Lung (tissue), 12 donors: ENCODE data around the gene TNPO1. TPM values are rescaled to one million over a fixed set of nuclear protein-coding genes. Genes with fewer than 3 reads are reported as not detected.
A peak's percentile ranks its signal among the peaks of the same experiment; 100 is the strongest.

Experiments
- ATAC-seq: fragments of 200-7000 bp; cut with Tn5 transposase; one replicate; pipeline ENCODE4 v1.9.1; 2020; ENCODE audit warnings: moderate number of reproducible peaks; ENCODE audit not compliant: insufficient read depth, low FRiP score
- DNase-seq, 3 donors: peaks; one replicate each; pipeline ENCODE4 v3.0.0-alpha.2; 2013 to 2017
- H3K27ac ChIP-seq, 2 donors: one replicate each; pipeline ENCODE4 v1.5.1; 2013; ENCODE audit warnings: mild to moderate bottlenecking in 2 of 2, moderate library complexity in 2 of 2, control low read depth in 1 of 2, inconsistent platforms in 1 of 2, low read depth in 1 of 2, low read length in 1 of 2
- H3K27me3 ChIP-seq, 3 donors: one replicate each; pipeline ENCODE4 v1.5.1; 2013; ENCODE audit warnings: low read length in 2 of 3; ENCODE audit not compliant: control insufficient read depth in 3 of 3, insufficient read depth in 3 of 3
- H3K36me3 ChIP-seq, 4 donors: one replicate each; pipeline ENCODE4 v1.5.1; 2013; ENCODE audit warnings: low read length in 4 of 4, mild to moderate bottlenecking in 1 of 4, moderate library complexity in 1 of 4; ENCODE audit not compliant: control insufficient read depth in 4 of 4, insufficient read depth in 4 of 4
- H3K4me1 ChIP-seq, 5 donors: one replicate each; pipeline ENCODE4 v1.5.1; 2013; ENCODE audit warnings: low read length in 5 of 5, mild to moderate bottlenecking in 2 of 5, moderate library complexity in 1 of 5; ENCODE audit not compliant: control insufficient read depth in 5 of 5, insufficient read depth in 5 of 5
- H3K4me3 ChIP-seq: one replicate; pipeline ENCODE4 v1.5.1; 2013; ENCODE audit warnings: mild to moderate bottlenecking, control low read depth, moderate library complexity
- H3K9ac ChIP-seq, 2 donors: one replicate each; pipeline ENCODE4 v1.5.1; 2013; ENCODE audit warnings: low read length in 2 of 2, control low read depth in 1 of 2; ENCODE audit not compliant: insufficient read depth in 1 of 2
- H3K9me3 ChIP-seq, 4 donors: one replicate each; pipeline ENCODE4 v1.5.1; 2013; ENCODE audit warnings: low read length in 3 of 4, mild to moderate bottlenecking in 1 of 4, moderate library complexity in 1 of 4; ENCODE audit not compliant: control insufficient read depth in 4 of 4, insufficient read depth in 3 of 4
- WGBS, 2 donors: extraction: QIAGEN DNeasy Blood & Tissue Kit; methylation state at CpG; one replicate each; pipeline ENCODE4 v1.1.7; 2013; 5-methylcytosine and 5-hydroxymethylcytosine counted together
- polyA plus RNA-seq, 2 donors: library from polyadenylated mRNA; stranded (reverse); fragments of 200-250 nt; gene quantifications; one replicate each; pipeline ENCODE4 v1.2.1, GENCODE V29; 2013
- total RNA-seq, 2 donors: library from RNA; depleted of rRNA in 1 of 2; stranded (reverse); fragments of >200 nt in 1 of 2; gene quantifications; one replicate each; pipeline ENCODE4 v1.2.1, GENCODE V29; 2014 to 2021
- TF ChIP-seq, protein P1 (sequence below): IDR thresholded peaks from 2 replicates; pipeline ENCODE4 v1.5.1; 2012; ENCODE audit warnings: mild to moderate bottlenecking; ENCODE audit errors: control extremely low read depth, extremely low read depth
- donor health status: control.
- donor health status: control.
- donor health status: Bipolar disorder and iron deficiency.
- donor health status: healthy.
- donor health status: DM: yes; HTN: yes; CAD: no.

TNPO1 gene
- total and polyA plus RNA-seq, 4 donors: 9.4 to 122 (median 50.8) TPM

DNA sequence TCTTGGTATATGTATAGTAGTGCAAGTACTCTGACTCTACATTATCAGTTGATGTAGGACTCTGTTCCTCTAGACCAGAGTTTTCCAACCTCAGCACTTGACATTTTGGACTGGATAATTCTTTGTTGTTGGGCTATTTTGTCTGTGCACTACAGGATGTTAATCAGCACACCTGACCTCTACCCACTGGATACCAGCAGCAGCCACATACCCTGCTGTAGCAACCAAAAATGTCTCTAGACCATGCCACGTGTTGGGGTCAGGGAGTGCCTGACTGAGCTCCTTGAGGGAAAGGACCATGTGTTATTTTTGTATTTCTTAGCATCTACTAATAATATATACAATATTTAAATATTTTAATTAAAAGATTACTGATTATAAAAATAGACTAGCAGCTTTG is 42.7 kb downstream of the TNPO1 start:
- ATAC-seq (no peak), DNase-seq (no peak)
- H3K4me3 ChIP-seq: no peak overlapping the region
- no peak overlapping the region for H3K9ac ChIP-seq
- 82 to 94% methylated on average over 1 of the region's 1 CpG for whole genome bisulfite sequencing, 2 donors
- TF ChIP-seq, protein P1, sequence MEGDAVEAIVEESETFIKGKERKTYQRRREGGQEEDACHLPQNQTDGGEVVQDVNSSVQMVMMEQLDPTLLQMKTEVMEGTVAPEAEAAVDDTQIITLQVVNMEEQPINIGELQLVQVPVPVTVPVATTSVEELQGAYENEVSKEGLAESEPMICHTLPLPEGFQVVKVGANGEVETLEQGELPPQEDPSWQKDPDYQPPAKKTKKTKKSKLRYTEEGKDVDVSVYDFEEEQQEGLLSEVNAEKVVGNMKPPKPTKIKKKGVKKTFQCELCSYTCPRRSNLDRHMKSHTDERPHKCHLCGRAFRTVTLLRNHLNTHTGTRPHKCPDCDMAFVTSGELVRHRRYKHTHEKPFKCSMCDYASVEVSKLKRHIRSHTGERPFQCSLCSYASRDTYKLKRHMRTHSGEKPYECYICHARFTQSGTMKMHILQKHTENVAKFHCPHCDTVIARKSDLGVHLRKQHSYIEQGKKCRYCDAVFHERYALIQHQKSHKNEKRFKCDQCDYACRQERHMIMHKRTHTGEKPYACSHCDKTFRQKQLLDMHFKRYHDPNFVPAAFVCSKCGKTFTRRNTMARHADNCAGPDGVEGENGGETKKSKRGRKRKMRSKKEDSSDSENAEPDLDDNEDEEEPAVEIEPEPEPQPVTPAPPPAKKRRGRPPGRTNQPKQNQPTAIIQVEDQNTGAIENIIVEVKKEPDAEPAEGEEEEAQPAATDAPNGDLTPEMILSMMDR: no peak
- H3K36me3 ChIP-seq: peaks cover 13 to 35% (median 24%) of the 10 kb centered on the region in 4 donors
- H3K27me3 ChIP-seq: no peaks in the 10 kb centered on the region
- no peaks in the 10 kb centered on the region for H3K9me3 ChIP-seq
- no peak overlapping the region for H3K27ac ChIP-seq
- H3K4me1 ChIP-seq: peaks cover 0 to 7% (median 0%) of the 10 kb centered on the region in 5 donors

DNA sequence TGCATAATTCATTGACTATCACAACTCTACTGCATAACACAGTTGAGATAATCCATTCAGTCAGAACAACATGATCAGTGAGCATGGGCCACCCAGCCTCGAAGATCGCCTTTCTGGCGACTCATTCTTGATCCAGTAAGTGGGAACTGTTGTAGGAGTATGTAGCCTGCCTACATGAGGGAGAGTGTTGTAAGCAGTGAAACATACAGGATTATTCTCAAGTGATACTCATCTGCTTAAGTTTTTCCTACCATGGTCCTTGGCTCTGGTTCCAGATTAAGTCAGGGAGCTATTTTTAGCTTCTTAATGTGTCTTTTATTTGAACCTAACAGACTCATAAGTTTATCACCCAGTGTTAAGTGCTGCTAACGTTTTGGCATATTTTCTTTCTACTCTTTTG is 44.0 kb downstream of the TNPO1 start:
- Histone ChIP-seq H3K4me3 (no peak overlapping the region), H3K9ac (no peak overlapping the region), H3K27me3 (no peaks in the 10 kb centered on the region), H3K9me3 (no peaks in the 10 kb centered on the region), H3K27ac (peak overlapping the region in 1 of 2 donors; percentile 59), H3K36me3 (peaks cover 13 to 37% (median 26%) of the 10 kb centered on the region in 4 donors), H3K4me1 (peaks cover 0 to 6% (median 0%) of the 10 kb centered on the region in 5 donors)
- DNase-seq (peak in 1 of 3 donors; percentile 32), ATAC-seq (no peak)
- TF ChIP-seq, protein P1: no peak
- 75 to 88% methylated on average over 4 of the region's 4 CpGs for WGBS, 2 donors

DNA sequence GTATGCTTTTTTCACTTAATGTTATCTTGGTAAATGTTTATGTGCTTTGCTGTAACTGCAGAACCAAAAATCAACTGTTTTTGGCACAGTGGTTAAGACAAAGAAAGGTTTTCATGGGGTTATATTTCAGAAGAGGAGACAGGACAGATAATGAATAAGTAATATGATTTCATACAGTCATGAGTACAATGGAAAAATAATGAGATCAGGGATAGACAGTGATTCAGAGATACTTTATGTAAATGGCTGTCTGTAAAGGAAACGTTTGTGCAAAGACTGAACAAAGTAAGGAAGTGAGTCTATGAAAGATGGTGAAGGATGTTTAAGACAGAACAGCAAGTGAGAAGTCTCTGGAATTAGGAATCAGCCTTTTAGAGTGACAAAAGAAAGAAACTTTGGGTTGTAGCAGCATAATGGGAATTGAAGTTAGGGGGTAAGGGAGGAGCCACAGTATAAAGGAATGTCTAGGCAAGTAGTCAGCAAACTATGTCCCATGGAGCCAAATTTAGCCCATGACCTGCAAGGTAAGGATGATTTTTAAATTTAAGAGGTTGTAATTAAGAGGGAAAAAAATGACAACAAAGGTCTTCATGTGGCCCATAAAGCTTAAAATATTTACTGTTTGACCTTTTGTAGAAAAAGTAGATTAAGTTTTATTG is 55.0 kb downstream of the TNPO1 start:
- 43 to 52% methylated on average over 1 of the region's 1 CpG for WGBS, 2 donors
- TF ChIP-seq, protein P1: no peak
- Histone ChIP-seq H3K27ac (peak overlapping the region in 1 of 2 donors; percentile 33), H3K36me3 (peaks cover 12 to 36% (median 21%) of the 10 kb centered on the region in 4 donors), H3K4me1 (peaks cover 0 to 4% (median 0%) of the 10 kb centered on the region in 5 donors), H3K9ac (no peak overlapping the region), H3K27me3 (no peaks in the 10 kb centered on the region), H3K4me3 (no peak overlapping the region), H3K9me3 (no peaks in the 10 kb centered on the region)
- ATAC-seq (no peak), DNase-seq (no peak)

DNA sequence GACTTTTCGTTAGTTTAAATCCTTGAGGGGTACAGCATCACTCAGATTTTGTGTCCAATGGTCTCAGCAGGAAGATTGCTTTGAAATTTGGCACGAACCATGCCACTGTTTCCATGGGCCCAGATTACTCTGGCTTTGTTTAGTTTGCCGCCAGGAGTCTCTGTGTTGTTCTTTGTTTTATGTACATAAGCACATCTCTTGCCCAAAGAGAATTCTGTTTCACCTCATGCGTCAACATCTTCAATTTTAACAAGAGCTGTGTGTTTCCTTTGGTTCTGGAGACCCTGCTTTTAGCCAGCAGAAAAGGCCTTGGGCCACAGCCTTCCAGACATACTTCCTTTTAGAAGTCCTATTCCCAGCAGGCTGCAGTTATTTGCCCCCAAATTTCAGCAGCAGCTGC is 62.4 kb downstream of the TNPO1 start:
- no peak for DNase-seq
- ATAC-seq: no peak
- 90 to 93% methylated on average over 4 of the region's 4 CpGs for WGBS, 2 donors
- H3K9ac ChIP-seq: no peak overlapping the region
- TF ChIP-seq, protein P1: no peak
- H3K4me1 ChIP-seq: no peaks in the 10 kb centered on the region
- H3K27me3 ChIP-seq: no peaks in the 10 kb centered on the region
- no peak overlapping the region for H3K27ac ChIP-seq
- peaks cover 19 to 55% (median 36%) of the 10 kb centered on the region in 4 donors for H3K36me3 ChIP-seq
- H3K4me3 ChIP-seq: no peak overlapping the region
- no peaks in the 10 kb centered on the region for H3K9me3 ChIP-seq
